Parietal lobe (tissue), 2 donors: ENCODE measurements around the gene MRPL1. TPM values are rescaled to one million over a fixed set of nuclear protein-coding genes. Genes with fewer than 3 reads are reported as not detected.

Experiments
- small RNA-seq: library from RNA; depleted of rRNA; stranded (forward); fragments of <200 nt; gene quantifications from one replicate; pipeline ENCODE3, GENCODE V24; 2014; ENCODE audit warnings: low replicate concordance
- total RNA-seq: library from RNA; depleted of rRNA; stranded (reverse); fragments of >200 nt; gene quantifications from one replicate; pipeline ENCODE4 v1.2.3, GENCODE V29; 2014

MRPL1 gene
- total RNA-seq, result 26.6 TPM

GRCh38 chr4:77862478-77863216, at the start of gene MRPL1:
Gene MRPL1 (plus strand): TSS chr4:77862830. CDS start chr4:77862849, 19 bp downstream.

DNA sequence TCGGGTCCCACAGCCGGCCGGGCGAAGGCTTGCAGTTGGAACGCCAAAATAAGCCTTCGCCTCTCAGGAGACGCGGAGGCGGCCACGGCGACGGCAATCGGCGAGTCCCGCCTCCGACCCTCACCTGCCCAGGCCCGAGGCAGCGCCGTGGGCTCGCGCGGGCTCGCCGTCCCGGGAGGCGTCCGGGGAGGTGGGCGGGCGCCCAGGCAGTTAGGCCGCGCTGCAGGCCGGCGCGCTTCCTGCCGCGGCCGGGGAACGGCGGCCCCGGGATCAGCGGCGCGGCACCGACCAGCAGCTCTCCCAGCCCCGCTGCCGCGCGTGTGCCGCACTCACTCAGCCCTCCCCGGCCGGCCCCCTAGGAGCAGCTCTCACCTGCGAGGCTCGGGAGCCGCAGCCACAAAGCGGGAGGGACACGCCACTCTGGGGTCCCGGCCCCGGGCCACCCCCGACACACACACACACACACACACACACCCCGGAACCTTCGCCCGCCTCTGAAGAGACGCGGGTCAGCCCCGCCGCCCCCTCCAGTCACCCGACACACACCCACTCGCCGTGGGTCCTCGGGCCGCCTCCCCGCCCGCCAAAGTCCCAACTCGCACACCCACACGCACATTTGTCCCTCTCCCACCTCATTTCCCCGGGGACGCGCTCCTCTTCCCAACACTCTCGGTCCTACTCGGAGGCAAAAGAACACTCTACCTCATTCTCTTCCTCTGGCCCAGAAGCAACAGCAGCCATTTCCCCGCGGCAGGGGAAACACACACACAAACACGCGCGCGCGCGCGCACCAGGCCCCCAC, 43.8 kb upstream of the MRPL1 start, which contains the start of gene CNOT6L:
Gene CNOT6L, minus strand, starts transcription at position 767 of the 802 bp plus-strand sequence. Its CDS starts 60 bp downstream, at position 707.

Small RNA genes lying within 50 kb of the gene (small RNA-seq; reads per million reads assigned to genes)
- gene AC112225.1, result not detected

Other genes starting within 250 kb of the MRPL1 start
- 52.9 TPM for gene CNOT6L, start 43.5 kb upstream of the MRPL1 start, total RNA-seq
- gene FRAS1, start 194.5 kb downstream of the MRPL1 start, total RNA-seq, result 16.0 TPM